ENCODE results near the gene IQGAP2.

Gene IQGAP2

DNA sequence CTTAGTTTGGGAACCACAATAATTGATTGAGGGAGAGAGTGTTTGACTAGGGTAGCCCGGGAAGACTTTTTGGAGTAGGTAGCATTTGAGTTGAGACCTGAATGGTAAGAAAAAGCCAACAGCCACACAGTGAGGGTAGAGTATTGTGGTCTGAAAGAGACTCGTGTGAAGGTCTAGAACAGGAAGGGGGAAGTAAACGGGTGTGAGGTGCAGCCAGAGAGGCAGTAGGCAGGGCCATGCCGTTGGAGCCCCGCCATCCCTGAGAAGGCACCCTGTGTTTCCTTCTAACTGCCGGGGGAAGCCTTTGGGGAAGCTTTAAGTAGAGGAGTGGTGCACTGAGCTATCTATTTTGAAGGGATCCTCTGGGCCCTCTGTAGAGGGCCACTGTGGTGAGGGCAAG, 223.7 kb downstream of the IQGAP2 start:
- no peak overlapping the region for H3K27ac ChIP-seq (ENCODE audit: extremely low read depth, low read depth, low read length)
- POLR2A ChIA-PET: no interaction called here

DNA sequence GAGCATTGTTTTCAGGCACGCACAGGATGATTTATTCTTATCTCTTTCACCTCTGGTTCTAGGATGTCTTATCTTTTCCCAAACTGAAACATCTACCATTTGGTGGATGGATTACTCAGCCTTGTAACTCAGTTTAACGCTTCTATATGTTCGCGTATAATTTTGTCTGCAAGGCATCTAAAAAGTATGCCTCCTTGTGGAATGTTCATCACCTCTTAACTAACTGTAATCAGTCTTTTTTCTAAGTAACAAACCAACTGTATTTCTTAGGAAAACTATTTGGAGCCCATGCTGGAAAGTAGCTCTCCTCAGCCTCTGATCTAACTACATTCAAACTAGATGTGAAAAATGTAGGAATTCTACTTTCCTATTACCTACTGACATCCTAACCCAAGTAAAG, 231.6 kb downstream of the IQGAP2 start:
- Histone ChIP-seq H3K27ac (ENCODE audit: extremely low read depth, low read depth, low read length) (no peak overlapping the region), H3K4me1 (ENCODE audit: control insufficient read depth, insufficient read depth, low read length) (no peaks in the 10 kb centered on the region), H3K4me3 (ENCODE audit: low read depth, low read length) (no peak overlapping the region), H3K9me3 (ENCODE audit: control insufficient read depth, insufficient read depth, low read depth, low read length) (no peaks in the 10 kb centered on the region), H3K36me3 (ENCODE audit: control insufficient read depth in 2 of 2, insufficient read depth in 1 of 2, low read length in 2 of 2) (no peaks in the 10 kb centered on the region)
- POLR2A ChIA-PET: no interaction called here
- CTCF ChIA-PET: interaction anchor here (0.6 to 1.4 kb wide), 6 partner anchors 16 to 1124 kb away, joined by 3 to 4 read pairs (median 3); no protein-coding TSS in a partner anchor
- TF ChIP-seq ZNF664 (tag by site-specific recombination; IDR thresholded peaks at IDR 0.05) (no peak), ZSCAN23 (tag by site-specific recombination; IDR thresholded peaks at IDR 0.05) (no peak), ZNF146 (tag by site-specific recombination; IDR thresholded peaks at IDR 0.05) (no peak), ZNF747 (tag by site-specific recombination; IDR thresholded peaks at IDR 0.05) (no peak), GLI2 (tag by site-specific recombination; IDR thresholded peaks at IDR 0.05; ENCODE audit: borderline replicate concordance, low read depth) (no peak), ZBTB21 (tag by site-specific recombination; IDR thresholded peaks at IDR 0.05) (no peak), ZNF544 (tag by site-specific recombination; IDR thresholded peaks at IDR 0.05) (no peak), ZNF2 (tag by site-specific recombination; IDR thresholded peaks at IDR 0.05) (no peak), ZNF132 (tag by site-specific recombination; IDR thresholded peaks at IDR 0.05; ENCODE audit: borderline replicate concordance) (no peak), ZNF184 (tag by site-specific recombination; IDR thresholded peaks at IDR 0.05) (no peak)
- TF ChIP-seq, protein P1, sequence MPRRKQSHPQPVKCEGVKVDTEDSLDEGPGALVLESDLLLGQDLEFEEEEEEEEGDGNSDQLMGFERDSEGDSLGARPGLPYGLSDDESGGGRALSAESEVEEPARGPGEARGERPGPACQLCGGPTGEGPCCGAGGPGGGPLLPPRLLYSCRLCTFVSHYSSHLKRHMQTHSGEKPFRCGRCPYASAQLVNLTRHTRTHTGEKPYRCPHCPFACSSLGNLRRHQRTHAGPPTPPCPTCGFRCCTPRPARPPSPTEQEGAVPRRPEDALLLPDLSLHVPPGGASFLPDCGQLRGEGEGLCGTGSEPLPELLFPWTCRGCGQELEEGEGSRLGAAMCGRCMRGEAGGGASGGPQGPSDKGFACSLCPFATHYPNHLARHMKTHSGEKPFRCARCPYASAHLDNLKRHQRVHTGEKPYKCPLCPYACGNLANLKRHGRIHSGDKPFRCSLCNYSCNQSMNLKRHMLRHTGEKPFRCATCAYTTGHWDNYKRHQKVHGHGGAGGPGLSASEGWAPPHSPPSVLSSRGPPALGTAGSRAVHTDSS (tag by site-specific recombination; IDR thresholded peaks at IDR 0.05): no peak

More for the DNA sequence above, 223.7 kb downstream of the IQGAP2 start:
- Histone ChIP-seq H3K36me3 (ENCODE audit: control insufficient read depth in 2 of 2, insufficient read depth in 1 of 2, low read length in 2 of 2) (no peaks in the 10 kb centered on the region), H3K4me3 (ENCODE audit: low read depth, low read length) (no peak overlapping the region), H3K9me3 (ENCODE audit: control insufficient read depth, insufficient read depth, low read depth, low read length) (no peaks in the 10 kb centered on the region), H3K4me1 (ENCODE audit: control insufficient read depth, insufficient read depth, low read length) (no peaks in the 10 kb centered on the region)
- CTCF ChIA-PET: interaction anchor here (0.8 to 1.1 kb wide), 2 partner anchors 20 to 25 kb away, joined by 3 read pairs; no protein-coding TSS in a partner anchor
- TF ChIP-seq ZNF404 (tag by site-specific recombination; IDR thresholded peaks at IDR 0.05) (no peak), SETDB1 (IDR thresholded peaks at IDR 0.05; ENCODE audit: insufficient read length, low read length) (no peak), RBAK (tag by site-specific recombination; IDR thresholded peaks at IDR 0.05) (no peak), ZNF121 (tag by site-specific recombination; IDR thresholded peaks at IDR 0.05) (no peak), ZNF747 (tag by site-specific recombination; IDR thresholded peaks at IDR 0.05) (no peak), ZNF175 (tag by site-specific recombination; IDR thresholded peaks at IDR 0.05) (no peak), HOXD13 (CRISPR knock-in tag; IDR thresholded peaks at IDR 0.05; ENCODE audit: borderline replicate concordance) (no peak), REPIN1 (tag by site-specific recombination; IDR thresholded peaks at IDR 0.05; ENCODE audit: low read depth) (no peak), ZNF549 (tag by site-specific recombination; IDR thresholded peaks at IDR 0.05) (no peak), ZNF311 (tag by site-specific recombination; IDR thresholded peaks at IDR 0.05; ENCODE audit: borderline replicate concordance) (no peak), ZNF768 (tag by site-specific recombination; IDR thresholded peaks at IDR 0.05) (no peak), ZNF624 (tag by site-specific recombination; IDR thresholded peaks at IDR 0.05) (no peak)
- TF ChIP-seq, protein P2, sequence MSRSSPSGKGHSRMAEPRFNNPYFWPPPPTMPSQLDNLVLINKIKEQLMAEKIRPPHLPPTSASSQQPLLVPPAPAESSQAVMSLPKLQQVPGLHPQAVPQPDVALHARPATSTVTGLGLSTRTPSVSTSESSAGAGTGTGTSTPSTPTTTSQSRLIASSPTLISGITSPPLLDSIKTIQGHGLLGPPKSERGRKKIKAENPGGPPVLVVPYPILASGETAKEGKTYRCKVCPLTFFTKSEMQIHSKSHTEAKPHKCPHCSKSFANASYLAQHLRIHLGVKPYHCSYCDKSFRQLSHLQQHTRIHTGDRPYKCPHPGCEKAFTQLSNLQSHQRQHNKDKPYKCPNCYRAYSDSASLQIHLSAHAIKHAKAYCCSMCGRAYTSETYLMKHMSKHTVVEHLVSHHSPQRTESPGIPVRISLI (tag by site-specific recombination; IDR thresholded peaks at IDR 0.05): no peak
- TF ChIP-seq, protein P3, sequence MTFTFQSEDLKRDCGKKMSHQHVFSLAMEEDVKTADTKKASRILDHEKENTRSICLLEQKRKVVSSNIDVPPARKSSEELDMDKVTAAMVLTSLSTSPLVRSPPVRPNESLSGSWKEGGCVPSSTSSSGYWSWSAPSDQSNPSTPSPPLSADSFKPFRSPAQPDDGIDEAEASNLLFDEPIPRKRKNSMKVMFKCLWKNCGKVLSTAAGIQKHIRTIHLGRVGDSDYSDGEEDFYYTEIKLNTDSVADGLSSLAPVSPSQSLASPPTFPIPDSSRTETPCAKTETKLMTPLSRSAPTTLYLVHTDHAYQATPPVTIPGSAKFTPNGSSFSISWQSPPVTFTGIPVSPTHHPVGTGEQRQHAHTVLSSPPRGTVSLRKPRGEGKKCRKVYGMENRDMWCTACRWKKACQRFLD (tag by site-specific recombination; IDR thresholded peaks at IDR 0.05): no peak
- TF ChIP-seq, protein P4, sequence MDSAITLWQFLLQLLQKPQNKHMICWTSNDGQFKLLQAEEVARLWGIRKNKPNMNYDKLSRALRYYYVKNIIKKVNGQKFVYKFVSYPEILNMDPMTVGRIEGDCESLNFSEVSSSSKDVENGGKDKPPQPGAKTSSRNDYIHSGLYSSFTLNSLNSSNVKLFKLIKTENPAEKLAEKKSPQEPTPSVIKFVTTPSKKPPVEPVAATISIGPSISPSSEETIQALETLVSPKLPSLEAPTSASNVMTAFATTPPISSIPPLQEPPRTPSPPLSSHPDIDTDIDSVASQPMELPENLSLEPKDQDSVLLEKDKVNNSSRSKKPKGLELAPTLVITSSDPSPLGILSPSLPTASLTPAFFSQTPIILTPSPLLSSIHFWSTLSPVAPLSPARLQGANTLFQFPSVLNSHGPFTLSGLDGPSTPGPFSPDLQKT (IDR thresholded peaks at IDR 0.05; ENCODE audit: borderline replicate concordance, low read depth, low read length): no peak
- TF ChIP-seq, protein P5, sequence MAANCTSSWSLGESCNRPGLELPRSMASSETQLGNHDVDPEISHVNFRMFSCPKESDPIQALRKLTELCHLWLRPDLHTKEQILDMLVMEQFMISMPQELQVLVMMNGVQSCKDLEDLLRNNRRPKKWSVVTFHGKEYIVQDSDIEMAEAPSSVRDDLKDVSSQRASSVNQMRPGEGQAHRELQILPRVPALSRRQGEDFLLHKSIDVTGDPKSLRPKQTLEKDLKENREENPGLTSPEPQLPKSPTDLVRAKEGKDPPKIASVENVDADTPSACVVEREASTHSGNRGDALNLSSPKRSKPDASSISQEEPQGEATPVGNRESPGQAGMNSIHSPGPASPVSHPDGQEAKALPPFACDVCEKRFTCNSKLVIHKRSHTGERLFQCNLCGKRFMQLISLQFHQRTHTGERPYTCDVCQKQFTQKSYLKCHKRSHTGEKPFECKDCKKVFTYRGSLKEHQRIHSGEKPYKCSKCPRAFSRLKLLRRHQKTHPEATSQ (tag by site-specific recombination; IDR thresholded peaks at IDR 0.05): no peak
- TF ChIP-seq, protein P6, sequence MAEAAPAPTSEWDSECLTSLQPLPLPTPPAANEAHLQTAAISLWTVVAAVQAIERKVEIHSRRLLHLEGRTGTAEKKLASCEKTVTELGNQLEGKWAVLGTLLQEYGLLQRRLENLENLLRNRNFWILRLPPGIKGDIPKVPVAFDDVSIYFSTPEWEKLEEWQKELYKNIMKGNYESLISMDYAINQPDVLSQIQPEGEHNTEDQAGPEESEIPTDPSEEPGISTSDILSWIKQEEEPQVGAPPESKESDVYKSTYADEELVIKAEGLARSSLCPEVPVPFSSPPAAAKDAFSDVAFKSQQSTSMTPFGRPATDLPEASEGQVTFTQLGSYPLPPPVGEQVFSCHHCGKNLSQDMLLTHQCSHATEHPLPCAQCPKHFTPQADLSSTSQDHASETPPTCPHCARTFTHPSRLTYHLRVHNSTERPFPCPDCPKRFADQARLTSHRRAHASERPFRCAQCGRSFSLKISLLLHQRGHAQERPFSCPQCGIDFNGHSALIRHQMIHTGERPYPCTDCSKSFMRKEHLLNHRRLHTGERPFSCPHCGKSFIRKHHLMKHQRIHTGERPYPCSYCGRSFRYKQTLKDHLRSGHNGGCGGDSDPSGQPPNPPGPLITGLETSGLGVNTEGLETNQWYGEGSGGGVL (tag by site-specific recombination; IDR thresholded peaks at IDR 0.05): no peak
- TF ChIP-seq, protein P7, sequence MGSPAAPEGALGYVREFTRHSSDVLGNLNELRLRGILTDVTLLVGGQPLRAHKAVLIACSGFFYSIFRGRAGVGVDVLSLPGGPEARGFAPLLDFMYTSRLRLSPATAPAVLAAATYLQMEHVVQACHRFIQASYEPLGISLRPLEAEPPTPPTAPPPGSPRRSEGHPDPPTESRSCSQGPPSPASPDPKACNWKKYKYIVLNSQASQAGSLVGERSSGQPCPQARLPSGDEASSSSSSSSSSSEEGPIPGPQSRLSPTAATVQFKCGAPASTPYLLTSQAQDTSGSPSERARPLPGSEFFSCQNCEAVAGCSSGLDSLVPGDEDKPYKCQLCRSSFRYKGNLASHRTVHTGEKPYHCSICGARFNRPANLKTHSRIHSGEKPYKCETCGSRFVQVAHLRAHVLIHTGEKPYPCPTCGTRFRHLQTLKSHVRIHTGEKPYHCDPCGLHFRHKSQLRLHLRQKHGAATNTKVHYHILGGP (tag by site-specific recombination; IDR thresholded peaks at IDR 0.05): no peak
- TF ChIP-seq, protein P8, sequence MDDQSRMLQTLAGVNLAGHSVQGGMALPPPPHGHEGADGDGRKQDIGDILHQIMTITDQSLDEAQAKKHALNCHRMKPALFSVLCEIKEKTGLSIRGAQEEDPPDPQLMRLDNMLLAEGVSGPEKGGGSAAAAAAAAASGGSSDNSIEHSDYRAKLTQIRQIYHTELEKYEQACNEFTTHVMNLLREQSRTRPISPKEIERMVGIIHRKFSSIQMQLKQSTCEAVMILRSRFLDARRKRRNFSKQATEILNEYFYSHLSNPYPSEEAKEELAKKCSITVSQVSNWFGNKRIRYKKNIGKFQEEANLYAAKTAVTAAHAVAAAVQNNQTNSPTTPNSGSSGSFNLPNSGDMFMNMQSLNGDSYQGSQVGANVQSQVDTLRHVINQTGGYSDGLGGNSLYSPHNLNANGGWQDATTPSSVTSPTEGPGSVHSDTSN (CRISPR knock-in tag; IDR thresholded peaks at IDR 0.05): no peak

Measured in HEK293 (cell line).